Stimulated activated CD4-positive, alpha-beta T cell treated with anti-CD3 and anti-CD28 coated beads, Interleukin-4, amount 100 ng/mL, for 24 hours (primary cell): ENCODE data around the gene RGS4.

Experiments used
- DNase-seq: peaks from one replicate; pipeline ENCODE4 v3.0.0-alpha.2; 2020

RGS4 gene

DNA sequence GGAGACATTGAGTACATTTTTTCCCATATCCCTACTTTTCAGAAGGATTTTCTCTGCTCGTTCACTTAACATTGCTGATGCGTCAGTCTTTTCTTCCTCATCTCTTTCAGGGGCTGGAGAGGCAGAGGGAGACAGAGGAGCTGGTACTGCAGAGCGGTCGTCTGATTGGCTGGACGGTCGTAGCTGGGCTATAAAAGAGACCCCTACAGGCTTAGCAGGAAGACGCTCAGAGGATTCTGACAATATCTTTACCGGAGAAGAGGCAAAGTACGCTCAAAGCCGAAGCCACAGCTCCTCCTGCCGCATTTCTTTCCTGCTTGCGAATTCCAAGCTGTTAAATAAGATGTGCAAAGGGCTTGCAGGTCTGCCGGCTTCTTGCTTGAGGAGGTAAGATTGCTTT lies at the start of gene RGS4:
Gene RGS4, plus strand, starts transcription at position 220 of the 400 bp plus-strand sequence. Its CDS starts 124 bp downstream, at position 344.
- DNase-seq = no peak

DNA sequence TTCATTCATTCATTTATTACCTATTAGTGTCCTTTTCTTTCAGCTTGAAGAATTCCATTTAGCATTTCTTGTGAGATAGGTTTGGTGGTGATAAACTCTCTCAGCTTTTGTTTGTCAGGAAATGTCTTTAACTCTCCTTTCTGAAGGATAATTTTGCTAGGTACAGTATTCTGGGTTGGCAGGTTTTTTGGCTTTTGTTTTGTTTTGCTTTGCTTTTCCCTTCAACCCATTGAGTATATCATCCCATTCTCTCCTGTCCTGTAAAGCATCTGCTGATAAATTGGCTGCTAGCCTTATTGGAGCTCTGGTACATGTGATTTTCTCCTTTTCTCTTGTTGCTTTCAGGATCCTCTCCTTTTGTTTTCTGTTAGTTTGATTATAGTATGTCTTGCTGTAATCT lies 47.0 kb upstream of the RGS4 start:
- DNase-seq = no peak

DNA sequence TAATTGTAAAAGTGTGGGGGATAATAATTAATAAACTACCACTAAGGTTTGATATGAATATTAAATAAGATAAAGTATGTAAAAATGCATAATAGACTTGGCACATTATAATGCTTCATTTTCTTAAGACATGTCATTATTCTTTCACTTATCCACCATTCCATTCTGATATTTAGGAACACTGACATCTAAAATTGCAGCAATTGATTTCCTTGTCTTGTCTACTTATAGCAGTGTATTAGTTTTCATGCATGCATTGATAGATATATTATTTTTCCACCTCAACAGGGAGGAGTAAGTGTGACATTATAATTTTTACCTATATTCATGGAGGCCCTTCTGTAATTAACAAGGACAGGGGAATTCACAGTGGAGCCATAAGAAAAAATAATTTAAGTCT lies 41.6 kb upstream of the RGS4 start:
- no peak for DNase-seq

DNA sequence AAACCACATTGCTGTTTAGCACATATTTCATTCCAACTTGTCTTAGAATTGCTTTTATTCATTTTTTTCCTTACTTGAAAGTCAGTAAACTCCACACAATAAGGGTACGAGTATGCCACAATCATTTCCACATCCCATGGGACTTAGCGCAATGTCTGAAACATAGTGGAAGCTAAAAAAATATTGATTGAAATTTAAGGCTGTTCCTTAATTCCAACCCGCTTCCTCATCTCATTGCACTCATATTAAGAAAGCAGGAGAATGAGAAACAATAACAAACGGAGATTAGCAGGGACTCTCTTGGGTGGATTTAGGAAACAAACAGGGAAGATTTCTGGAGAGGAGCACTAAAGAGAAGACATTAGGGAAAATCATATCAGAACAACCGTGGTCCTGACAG lies 39.3 kb upstream of the RGS4 start:
- no peak for DNase-seq

DNA sequence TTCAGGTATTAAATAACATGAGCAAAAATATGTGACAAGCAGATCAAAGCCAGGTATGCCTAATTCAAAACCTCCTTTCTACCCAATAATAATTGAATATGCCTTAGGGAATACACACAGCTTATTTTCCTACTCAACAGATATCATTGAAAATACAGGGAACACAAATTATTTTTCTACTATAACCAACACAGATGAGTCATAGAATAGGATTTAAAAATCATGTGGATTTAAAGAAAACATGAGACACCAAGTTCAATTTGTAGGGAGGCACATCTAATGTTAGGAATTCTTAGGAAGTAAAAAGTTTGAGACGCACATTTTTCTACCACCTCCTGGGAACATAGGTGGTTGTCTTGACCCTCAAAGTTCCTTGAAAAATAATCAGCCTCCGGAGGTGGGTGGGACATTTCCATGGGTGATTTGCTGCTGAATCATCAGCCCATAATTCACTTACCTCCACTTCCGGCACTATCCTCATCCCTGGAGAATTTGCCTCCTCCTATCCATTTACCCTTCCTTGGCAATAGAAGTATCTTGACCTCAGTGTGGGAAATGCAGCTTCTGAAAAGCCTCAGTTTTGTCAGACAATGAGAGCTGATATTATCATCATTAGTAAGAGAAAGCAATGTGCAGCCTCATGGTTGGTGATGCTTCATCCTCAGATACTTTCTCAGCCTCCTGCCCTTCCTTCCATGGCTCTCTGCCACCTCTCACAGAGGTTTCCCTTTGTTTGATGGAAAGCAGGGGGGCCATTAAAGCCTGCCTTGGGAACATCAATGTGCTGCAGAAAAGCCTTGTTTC lies 33.5 kb upstream of the RGS4 start:
- no peak for DNase-seq

DNA sequence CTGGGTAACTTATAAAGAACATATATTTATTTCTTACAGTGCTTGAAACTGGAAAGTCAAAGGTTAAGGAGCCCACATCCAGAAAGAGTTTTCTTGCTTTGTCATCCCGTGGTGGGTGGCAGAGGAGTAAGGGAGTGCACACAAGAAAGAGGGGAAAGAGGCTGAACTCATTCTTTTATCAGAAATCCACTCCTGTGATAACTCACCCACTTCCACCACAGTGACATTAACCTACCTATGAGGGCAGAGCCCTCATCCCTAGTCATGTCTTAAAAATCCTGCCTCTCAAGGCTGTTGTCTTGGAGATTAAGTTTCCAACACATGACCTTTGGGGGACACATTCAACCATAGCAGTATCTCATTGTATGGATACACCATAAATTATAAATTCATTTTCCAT lies 32.5 kb upstream of the RGS4 start:
- DNase-seq = no peak

DNA sequence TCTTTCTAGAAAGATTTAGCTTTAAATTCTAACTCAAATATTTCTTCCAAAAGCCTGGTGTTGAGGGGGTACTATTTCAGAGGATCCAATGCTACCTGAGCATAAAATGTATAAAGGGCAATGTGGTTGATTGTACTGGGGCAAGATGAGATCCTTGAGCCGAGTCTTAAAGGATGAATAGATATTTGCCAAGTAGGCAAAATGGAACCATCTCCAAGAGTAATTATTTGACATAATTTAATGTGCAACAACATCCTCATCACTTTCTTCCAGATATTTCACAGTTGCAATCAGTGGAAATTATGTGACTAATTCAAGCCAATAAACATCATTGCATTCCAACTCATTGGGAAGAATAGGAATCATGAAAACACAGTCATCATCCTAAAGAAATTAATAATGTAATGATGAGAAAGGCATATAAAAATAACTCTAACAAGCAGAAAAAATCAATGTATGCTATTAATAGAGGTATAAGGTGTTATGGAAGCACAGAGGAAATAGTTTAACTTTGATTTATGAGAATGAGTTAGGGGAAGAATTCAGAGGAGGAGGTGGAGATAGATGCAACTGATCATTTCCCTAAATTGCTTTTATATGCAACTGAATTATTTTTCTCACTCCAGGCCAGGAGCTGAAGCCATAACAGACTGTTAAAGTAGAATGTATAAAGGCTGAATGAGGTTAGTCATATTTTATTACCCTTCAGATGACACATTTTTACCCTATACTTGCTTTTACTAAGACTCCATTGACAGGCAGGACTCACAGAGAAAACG lies 30.0 kb upstream of the RGS4 start:
- no peak for DNase-seq

DNA sequence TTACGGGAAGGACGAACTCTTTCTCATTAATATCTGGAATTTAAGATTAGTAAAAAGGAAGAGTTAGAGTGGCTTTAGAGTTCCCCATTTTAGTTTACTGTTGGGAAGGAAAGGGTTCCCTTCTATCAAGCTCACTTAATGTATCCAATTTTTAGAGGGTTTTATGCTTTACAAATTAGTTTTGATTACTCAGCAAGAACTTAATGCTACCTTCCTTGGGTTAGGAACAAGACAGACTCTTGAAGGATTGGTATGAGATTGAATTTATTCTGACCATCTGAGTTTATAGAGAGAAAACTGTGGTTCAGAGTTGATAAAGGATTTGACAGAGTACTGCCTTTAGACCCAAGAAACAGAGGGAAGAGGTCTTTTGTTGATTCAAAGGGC lies 29.5 kb upstream of the RGS4 start:
- no peak for DNase-seq

DNA sequence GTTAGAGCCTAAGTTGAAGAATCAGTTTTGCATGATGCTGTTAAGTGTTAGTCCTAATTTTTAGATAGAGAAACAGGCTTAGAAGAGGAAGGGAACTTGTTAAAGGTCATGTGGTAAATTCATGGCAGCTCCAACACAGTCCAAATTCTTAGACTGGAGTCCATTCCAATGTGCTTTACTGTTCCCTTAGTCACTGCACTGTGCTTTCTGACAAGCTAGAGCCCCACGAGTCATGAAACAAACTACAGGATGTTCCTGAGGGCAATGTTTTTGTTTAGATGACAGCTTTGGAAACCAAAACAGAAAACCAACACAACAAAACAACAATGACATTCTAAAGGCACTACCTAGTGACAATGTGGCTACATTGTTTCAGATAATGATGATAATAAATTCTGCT lies 23.1 kb upstream of the RGS4 start:
- DNase-seq = no peak

DNA sequence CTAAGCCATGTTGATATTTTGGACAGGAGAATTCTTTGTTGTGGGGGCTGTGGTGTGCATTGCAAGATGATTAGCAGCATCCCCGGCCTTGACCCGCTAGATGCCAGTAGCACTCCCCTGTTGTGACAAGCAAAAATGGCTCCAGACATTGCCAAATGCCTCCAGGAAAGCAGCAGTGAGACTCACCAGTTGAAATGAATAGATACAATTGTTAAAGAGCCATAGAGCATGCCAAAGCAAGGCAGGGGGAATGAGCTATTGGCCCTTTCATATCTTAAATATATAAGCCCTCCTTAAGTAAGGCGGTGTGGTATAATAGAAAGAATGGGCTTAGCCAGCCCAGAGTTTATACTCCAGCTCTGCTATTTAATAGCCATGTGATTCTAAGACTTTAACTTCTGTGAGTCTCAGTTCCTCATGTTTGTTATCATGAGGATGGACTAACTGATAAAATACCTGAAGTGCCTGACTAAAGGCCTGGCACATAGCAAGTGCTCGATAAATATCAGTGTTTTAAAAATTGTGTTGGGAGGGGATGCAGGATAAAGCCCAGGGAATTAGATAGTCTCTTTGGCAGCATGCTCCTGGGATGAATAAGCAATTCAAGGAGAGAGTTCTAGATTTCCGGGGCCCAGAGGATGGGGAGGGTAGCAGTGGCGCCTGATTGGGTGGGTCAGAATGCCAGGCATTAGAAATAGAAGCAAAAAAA lies 21.1 kb upstream of the RGS4 start:
- DNase-seq = no peak

DNA sequence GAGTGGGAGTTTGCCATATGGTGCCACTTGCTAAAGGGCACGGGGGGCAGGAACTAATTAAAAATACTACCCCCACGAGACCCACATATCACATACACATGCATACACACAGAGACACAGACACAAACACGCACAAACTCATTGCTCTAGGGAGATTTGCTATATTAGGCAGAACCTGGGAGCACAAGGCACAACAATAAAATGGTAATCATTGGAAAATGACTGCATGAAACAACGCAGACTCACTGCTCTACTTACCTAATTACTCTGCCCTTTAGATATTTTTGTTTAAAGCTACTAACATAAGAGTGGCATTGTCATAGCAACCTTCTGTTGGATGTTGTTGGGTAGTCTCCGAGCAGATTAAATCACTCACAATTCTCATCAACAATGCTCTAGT lies 20.3 kb upstream of the RGS4 start:
- DNase-seq = no peak

DNA sequence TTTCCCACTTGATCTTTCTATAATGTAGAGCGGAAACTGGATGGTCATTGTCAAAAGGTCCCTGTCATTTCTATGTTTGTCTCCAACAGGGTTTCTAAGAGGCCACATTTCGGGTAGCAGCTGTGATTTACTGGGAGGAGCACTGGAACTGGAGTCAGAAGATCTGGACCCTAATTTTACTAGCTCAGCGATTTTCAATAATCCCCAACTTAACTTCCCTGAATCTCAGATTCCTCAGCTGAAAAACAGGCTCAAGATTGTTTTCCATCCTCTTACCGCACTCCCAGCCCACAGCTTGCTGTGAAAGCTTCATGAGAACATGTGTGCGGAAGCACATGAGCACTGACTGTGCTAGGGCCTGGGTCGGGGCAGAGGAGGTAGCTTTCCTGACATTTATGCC lies 19.9 kb upstream of the RGS4 start:
- no peak for DNase-seq

DNA sequence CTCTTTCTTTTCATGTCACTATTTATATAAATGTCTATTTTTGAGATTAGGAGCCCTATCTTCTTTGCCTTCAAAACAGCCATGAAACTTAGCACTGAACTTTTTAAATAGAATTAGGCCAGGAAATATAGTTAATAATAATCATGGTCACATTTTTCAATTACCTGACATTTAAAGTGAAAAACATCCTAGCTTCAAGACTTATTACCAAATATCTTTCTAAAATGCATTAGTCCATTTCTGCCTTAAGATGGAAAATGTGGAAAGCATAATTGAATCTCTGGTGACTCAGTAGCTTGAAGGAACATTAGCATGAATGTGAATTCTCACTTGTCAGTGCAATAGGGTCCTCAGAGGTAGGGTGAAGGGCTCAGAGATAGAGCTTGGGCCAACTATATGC lies 18.7 kb upstream of the RGS4 start:
- DNase-seq = no peak

DNA sequence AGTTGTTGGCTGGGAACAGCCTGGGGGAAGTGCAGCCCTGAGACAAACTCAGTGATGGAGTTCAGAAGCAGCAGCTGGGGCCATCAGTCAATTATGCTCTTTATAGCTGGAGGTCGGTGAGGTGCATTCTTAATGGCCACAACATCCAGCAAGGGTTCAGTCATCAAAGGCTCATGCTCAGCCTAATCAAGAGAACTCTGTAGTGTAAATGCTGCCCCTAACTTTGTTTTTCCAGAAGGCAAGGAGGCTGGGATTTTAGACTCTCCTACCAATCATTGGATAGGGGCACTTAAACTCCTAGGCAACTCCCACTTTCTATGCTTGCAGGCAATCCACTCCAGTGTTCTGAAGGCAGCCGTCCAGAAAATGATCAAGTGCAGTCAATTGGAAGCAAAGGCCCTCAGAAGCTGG lies 15.0 kb upstream of the RGS4 start:
- no peak for DNase-seq

DNA sequence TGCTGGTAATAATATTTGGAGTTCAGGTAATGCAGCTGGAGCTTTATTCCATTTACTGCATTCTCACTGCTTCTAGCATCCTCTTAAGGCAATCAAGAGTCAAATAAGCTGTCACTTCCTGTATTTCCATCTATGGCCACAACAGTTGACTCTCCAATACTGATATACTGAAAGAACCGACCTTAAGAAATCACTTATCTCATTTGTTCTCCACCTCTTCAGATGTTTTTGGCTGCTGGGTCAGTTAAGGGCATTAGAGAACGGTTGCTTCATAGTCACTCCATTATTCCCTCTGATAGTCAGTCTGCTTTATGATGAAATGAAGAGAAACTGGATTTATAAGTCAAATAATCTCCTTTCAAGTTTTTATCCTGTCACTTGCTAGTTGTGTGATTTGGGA lies 14.2 kb upstream of the RGS4 start:
- no peak for DNase-seq

DNA sequence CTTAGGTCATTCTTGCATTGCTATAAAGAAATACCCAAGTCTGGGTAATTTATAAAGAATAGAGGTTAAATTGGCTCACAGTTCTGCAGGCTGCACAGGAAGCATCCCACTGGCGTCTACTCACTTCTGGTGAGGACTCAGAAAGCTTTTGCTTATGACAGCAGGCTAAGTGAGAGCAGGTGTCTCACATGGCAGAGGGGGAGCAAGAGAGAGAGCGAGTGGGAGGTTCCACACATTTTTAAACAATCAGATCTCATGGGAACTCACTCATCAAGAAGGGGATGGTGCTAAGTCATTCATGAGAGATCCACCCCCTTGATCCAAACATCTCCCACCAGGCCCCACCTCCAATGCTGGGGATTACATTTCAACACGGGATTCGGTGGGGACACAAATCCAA lies 13.6 kb upstream of the RGS4 start:
- DNase-seq = no peak

DNA sequence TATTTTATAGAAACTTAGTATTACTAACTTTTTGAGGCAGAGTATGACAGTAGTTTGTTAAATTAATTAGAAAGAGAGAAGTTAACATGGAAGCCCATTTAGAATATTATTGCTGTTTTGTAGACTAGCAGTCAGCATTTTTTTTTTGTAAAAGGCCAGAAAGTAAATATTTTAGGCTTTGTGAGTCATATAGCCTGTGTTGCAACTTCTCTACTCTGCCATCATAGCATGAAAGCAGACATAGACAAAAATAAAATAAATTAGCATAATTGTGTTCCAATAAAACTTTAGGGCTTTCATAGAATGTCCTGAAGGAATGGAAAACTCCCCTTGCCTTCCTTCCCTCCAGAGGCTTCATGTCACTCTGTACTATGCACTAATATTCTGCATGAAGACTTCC lies 12.3 kb upstream of the RGS4 start:
- no peak for DNase-seq

DNA sequence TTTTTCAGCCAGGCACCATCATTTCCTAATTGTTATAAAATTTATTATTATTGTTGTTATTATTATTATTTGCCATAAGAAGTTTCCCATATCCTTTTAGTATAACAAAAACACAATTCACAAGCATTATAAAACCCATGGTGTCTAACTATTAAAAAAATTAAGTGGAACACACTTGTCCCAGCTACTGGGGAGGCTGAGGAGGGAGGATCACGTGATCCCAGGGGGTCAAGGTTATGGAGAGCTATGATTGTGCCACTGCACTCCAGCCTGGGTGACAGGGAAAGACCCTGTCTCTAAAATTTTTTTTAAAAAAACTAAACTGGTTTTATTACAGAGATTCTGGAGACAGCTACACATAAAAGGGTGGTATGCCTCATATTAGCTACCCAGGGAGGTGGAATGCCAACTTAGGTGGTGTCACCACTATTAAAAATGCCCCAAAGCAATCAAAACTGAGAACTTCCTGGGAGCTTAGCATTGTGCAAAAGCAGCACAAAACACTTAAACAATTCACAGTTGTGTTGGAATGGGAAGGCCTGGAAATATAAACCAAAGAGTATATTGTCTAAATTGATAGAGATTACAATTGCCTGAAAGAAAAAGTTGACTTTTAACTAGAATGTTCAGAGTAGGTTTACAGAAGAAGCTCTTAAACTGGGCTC lies 8.7 kb upstream of the RGS4 start:
- DNase-seq = no peak

DNA sequence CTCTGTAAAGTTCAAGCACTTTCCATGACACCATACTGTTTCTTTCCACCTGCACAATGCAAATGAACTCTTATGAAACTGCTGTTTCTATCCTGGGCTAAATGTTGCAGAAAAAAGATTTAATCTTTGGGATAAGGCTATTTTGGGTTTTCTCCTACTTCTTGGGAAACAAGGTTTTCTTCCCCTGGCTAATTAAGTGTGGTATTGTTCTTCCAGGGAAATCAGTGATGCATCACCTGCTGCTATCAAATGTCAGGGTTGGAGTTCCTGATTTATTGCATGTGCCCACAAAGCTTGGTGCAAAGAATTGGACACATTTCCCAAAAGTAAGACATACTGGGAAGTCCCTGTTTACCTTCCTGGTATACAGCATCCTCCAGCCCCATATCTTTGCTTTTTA lies 6.0 kb upstream of the RGS4 start:
- no peak for DNase-seq

DNA sequence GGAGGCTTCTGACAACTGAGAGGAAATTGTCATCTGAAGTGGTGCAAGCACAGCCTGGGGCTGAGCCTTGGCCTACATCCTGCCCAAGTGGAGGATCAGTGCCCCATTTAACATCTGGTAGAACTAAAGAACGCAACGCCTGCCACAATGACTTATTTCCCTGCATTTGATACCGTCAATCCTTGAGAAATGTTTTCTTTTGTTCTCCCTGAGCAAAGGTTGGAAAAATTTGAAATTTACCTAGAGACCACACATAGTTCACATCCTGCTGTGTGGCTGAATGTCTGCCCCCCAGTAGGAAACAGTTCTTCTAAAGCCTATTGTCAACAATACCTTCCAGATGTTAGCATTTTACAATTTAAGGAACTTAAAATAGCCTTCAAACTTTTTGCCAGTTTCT lies 5.6 kb upstream of the RGS4 start:
- DNase-seq = no peak

DNA sequence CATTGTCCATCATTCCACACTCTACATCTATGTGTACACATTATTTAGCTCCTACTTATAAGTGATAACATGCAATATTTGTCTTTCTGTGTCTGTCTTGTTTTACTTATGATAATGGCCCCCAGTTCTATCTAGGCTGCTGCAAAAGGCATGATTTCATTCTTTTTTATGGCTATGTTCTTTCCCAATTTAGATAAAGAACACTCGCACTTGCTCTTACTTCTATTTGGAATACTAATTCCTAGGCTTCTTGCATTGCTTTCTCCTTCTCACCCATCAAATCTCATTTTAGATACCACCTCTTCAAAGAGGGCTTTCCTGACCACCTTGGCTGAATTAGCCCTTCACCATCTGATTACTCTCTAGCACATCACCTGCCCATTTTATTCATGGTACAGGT lies 3.0 kb upstream of the RGS4 start:
- no peak for DNase-seq

DNA sequence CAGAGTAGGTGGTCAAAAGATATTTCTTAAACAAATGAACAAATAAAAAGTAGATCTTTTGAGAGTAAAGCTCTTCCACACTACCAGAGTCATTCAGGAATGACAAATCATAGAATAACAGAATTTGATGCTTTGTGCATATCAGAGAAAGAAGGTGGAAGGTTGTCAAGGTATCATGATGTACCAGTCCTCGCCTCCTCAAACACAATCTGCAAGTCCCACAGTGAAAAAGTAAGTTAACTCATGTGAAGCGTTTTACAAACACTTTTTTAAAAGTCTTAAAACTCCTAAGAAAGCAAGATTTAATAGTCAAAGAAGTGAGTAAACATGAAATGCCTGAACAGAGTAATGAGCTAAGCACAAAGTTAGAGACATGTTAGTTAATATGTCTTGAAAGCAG lies 2.5 kb upstream of the RGS4 start:
- DNase-seq = no peak

DNA sequence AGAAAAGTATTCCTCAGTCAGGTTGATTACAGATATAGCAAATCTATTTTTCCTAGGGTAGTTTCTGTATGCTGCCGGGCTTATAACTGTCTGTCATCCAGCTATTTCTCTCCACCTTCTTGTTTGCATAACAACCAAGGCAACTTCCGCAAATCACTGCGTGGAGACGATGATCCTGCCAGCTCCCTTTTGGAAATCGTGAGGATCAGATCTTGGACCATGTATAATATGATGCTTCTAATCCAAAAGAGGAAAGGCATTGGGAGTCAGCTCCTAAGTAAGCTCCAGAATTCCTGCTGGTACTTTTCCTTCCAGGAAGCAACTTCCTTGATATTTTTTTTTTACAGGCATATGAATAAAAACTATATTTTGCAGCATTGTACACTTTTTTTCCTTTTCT lies 445 bp upstream of the RGS4 start:
- no peak for DNase-seq
